Neural cell (in vitro differentiated cells): ENCODE measurements around the gene ANXA2.

Experiments used
- CTCF ChIP-seq: fragments of 450-650 bp; IDR thresholded peaks from 2 replicates; pipeline ENCODE4 v1.5.1; 2014; ENCODE audit warnings: antibody characterized with exemption, mild to moderate bottlenecking, moderate library complexity; ENCODE audit not compliant: poor library complexity, severe bottlenecking
- EP300 ChIP-seq: fragments of 450-650 bp; conservative IDR thresholded peaks from 2 replicates; pipeline ENCODE4 v1.6.1; 2014; ENCODE audit warnings: antibody characterized with exemption, mild to moderate bottlenecking, moderate library complexity; ENCODE audit not compliant: poor library complexity, severe bottlenecking
- EZH2 ChIP-seq: fragments of 200-600, 300-800 bp; shearing (Covaris generic), sonication (generic); IDR thresholded peaks from 2 replicates; pipeline ENCODE4 v1.6.1; 2014; ENCODE audit warnings: antibody characterized with exemption, low read length, borderline replicate concordance, mild to moderate bottlenecking; ENCODE audit not compliant: insufficient read depth, poor library complexity, severe bottlenecking
- MXI1 ChIP-seq: fragments of 450-650 bp; conservative IDR thresholded peaks from 2 replicates; pipeline ENCODE4 v1.6.1; 2014; ENCODE audit warnings: antibody characterized with exemption, mild to moderate bottlenecking; ENCODE audit not compliant: poor library complexity, severe bottlenecking
- POLR2AphosphoS5 ChIP-seq: IDR thresholded peaks from 2 replicates; pipeline ENCODE4 v1.6.1; 2012
- SMC3 ChIP-seq: fragments of 450-650 bp; conservative IDR thresholded peaks from 2 replicates; pipeline ENCODE4 v1.6.1; 2014; ENCODE audit warnings: antibody characterized with exemption, mild to moderate bottlenecking, moderate library complexity; ENCODE audit not compliant: poor library complexity

GRCh38 chr15:60323322-60323721, 74.5 kb downstream of the ANXA2 start:
- TF ChIP-seq CTCF (no peak), EP300 (no peak), SMC3 (no peak), EZH2 (no peak), POLR2AphosphoS5 (no peak), MXI1 (no peak)
